EH (cell line): Measurements from ENCODE around the gene LPA.
"Not testable (repeated sequence)": the region's sequence is repeated elsewhere in the genome, so short reads cannot be mapped to it uniquely, and the experiment has no call there.

Source experiments
- DNase-seq: peaks from one replicate; pipeline ENCODE4 v3.0.0-alpha.2; 2015; ENCODE audit warnings: low read depth

LPA gene

DNA sequence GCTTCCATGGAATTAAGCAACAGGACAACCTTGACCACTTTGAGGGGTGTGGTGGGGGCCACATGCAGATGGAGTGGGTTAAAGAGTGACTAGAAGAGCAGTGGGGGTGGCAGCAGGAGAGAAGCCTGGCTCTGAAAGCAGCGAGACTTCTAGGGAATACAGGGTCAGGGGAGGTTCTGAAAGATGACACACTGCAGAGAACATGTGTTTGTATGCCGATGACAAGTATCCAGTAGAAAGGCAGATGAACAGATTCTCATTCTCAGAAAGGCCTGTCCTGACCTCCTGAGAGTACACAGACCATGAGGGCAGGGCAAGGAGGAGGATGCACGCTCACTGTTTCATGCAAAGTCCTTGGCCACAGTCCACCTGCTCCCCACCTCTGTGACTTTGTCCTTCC lies 2.9 kb downstream of the LPA start:
- no peak for DNase-seq

DNA sequence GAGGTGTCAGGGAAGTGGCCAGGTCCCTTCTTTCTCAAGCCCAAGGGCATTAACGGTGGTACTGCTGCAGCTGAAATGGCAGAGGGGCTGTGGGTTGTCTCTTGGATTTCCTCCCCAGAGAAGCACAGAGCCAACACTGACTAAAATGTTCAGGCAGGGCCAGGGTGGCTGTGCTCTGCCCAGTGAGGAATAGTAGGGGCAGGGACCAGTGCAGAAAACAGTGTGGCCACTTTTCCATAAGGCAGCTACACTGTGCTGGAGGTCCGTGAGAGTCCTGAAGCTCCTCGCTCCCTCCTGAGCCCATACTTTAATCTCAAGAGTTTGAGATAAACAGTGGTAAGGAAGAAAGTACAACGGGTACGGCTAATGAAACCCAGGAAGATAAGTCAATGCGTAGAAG lies 4.5 kb downstream of the LPA start:
- no peak for DNase-seq

DNA sequence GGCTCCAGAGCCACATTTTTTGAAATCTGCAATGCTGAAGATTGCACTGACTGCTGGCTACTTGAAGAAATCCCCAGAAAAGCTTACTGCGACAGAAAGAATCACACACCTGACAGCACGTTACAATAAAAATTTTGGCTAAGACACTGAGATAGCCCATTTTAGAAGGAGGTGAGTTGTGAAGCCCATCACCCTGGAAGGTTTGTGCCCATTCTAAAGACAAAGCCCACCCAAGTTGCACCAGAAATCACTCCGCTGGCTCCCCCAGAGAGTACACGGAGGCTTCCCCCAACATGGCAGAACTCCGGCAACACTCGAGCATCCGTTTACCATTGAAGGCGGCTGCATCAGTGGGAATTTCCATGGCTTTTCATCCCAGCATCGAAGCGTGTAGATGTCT lies 29.4 kb downstream of the LPA start:
- DNase-seq: no peak

DNA sequence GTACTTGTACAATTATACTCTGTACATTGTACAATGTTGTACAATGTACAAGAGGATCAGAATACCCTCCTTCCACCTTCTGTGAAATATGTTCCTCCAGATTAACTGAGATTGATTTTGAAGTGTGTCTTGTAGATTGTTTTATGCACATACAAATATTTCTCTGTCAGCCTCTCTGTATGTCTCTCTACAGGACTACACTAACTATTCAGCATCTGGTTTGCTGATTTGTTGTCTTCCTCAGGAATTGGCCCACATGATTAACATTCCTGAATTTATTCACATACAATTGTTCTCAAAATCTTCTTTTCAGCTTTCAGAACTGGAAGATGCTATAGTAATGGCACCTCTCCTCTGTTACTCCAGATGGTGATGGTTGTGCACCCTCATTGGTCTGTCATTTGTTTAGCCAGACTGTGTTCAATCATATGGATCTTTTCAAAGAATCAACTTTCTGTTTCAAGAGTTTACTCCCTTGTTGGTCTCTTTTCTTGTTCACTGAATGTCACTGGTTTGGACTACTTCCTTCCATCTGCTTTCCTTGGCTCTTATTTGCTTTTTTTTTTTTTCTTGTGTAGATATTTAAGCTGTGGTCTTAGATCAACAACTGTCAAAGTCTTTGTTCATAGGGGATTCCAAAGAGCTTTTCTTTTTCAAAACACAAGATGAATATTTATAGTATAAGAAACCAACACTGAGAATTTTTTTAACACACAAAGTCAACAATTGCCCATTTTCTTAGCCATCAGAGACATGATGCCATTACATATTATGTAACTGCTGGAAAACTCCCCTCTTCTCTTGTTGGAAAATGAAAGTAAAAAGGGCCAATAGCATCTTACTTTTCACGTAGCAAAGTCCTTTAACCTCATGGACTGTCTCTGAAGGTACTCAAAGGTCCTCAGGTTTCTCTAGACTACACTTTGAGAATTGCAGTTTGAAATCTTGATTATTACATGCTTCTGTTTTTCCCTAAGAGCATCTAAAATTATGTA lies 67.9 kb downstream of the LPA start:
- no peak for DNase-seq

DNA sequence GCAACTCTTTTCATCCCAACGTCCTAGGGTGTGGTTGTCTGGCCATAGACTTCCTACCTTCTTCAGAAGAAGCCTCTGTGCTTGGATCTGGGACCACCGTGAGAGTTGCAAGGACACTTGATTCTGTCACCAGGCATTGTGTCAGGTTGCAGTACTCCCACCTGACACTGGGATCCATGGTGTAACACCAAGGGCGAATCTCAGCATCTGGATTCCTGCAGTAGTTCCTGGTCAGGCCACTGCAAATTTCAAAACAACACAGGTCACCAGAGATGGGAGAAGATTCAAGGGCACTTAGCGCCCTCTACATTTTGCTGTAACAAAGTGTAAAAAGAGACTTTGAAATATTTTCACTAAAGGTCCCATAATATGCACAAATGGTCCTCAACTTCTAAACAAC lies 68.8 kb downstream of the LPA start:
- not testable (repeated sequence) for DNase-seq

DNA sequence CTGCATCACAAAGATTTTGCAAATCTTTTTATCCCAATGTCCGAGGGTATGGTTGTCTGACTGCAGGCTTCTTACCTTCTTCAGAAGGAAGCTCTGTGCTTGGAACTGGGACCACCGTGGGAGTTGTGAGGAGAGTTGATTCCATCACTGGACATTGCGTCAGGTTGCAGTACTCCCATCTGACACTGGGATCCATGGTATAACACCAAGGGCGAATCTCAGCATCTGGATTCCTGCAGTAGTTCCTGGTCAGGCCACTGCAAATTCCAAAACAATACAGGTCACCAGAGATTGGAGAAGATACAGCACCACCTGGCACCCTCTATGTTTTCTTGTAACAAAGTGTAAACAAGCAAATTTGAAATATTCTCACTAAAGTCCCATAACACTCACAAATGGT lies 77.7 kb downstream of the LPA start:
- DNase-seq: no peak

DNA sequence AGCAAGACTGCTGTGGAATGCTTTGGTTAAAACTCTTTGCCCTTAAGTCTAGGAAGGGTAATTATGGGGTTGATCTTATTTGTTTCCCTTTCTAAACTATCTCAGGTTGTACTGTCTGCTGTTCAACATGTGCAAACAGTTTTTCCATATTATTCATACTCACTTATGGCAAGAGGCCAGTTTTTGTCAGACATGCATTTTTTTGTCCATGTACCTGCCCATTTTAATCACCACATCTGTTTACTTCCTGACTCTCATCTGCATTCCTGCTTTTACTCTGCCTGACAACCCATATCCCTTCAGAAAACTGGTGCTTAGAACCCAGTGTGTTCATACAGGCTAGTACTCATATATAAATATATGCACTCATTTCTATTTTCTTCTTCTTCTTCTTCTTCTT lies 80.3 kb downstream of the LPA start:
- no peak for DNase-seq

DNA sequence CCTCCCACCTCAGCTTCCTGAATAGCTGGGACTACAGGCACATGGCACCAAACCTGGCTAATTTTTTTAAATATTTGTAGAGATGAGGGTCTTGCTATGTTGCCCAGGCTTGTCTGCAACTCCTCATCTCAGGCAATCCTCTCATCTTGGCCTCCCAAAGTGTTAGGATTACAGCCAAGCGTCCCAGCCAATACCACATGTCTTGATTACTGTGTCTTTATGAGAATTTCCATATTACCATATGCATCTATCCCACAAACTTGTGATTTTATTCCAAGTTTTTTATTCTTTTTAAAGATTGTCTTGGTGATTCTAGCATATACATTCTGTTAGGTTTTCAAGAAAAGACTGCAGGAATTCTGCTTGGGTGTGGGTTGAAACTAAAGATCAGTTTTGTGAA lies 82.7 kb downstream of the LPA start:
- no peak for DNase-seq

DNA sequence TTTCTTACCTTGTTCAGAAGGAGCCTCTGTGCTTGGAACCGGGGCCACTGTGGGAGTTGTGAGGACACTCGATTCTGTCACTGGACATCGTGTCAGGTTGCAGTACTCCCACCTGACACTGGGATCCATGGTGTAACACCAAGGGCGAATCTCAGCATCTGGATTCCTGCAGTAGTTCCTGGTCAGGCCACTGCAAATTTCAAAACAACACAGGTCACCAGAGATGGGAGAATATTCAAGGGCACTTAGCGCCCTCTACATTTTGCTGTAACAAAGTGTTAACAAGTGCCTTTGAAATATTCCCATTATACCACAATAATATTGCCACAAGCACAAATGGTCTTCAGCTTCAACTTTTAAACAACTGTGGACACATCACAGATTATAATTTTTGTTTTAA lies 85.6 kb downstream of the LPA start:
- not testable (repeated sequence) for DNase-seq

DNA sequence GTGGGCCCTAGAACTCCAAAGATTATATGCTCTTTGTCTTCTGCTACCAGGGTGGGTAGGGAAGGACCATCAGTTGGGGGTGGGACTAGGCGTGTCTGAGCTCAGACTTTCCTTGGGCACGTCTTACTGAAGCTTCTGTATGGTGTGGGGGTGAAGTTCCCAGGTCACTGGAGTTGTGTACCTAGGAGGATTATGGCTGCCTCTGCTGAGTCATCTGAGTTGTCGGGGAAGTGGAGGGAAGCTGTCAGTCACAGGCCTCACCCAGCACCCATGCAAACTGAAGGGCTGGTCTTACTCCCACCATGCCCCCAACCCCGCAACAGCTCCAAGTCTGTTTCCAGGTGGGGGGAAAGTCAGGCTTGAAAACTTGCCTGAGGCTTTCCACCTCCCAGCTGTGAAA lies 90.1 kb downstream of the LPA start:
- DNase-seq: no peak

DNA sequence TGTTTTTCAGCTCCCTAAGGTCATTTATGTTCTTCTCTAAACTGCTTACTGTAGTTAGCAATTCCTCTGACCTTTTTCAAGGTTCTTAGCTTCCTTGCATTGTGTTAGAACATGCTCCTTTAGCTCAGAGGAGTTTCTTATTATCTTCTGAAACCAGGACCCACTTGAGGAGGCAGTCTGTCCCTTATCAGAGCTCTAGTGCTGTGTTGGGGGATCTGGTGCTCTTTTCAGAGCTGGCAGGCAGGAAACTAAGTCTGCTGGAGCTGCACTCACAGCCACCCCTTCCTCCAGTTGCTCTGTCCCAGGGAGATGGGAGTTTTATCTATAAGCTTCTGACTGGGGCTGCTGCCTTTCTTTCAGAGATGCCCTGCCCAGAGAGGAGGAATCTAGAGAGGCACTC lies 92.9 kb downstream of the LPA start:
- DNase-seq: not testable (repeated sequence)

DNA sequence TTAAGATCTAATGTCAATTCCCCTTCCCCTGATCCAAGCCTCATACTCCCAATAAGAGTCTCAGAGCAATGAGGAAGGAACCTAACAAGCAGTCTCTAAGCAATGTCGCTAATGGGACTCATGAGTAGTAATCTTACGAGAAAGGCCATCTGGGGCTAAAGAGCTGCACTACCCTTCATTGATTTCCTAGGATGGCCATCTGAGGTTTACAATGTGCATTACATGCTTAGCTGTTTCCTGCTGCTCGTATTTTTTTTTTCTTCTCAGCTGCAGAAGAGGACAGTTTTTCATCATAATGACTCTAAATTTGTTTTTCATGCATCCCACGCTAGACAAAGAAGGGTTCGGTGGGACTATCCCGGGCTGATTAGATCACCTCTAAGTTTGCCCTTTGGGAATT lies 119.3 kb downstream of the LPA start:
- no peak for DNase-seq

DNA sequence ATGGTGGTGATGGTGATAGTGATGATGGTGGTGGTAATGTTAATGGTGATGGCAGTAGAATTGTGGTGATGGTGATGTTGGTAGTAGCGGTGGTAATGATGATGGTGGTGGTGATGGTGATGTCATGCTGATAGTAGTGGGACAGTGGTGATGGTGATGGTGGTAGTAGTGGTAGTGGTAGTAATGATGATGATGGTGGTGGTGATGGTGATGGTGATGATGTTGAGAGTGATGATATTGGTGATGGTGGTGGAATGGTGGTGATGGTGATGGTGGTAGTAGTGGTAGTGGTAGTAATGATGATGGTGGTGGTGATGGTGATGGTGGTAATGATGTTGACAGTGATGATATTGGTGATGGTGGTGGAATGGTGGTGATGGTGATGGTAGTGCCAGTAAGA lies 128.8 kb downstream of the LPA start:
- no peak for DNase-seq

DNA sequence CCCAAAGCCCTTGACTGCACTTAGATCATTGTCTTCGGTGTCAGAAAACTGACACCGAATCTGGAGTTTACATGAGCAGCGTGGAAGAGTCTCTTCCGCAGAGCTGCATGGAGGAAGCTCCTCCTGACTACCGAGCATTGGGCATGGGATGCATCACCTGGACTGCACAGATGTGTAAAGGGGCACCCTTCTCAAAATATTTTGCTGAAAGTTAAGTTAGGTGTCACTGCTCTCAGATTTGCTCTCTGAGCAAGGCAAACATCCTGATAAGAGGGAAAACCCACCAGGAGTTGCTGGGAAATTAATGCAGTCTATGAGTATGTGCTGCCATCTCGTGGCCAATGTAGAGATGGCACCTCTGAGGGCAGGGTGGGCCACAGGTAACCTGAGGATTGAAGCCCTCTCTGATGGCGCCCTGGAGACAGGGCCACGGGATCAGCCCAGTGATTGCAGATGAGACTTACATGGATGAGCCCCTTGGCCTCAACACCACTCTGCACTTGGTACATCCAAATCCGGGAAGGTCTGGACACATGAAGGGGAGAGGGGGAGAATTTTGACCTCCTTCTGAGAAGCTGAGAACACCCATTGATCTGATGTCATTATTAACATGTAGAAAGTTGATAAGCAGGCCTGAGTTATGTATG lies 129.9 kb downstream of the LPA start:
- peak; percentile 51 for DNase-seq

DNA sequence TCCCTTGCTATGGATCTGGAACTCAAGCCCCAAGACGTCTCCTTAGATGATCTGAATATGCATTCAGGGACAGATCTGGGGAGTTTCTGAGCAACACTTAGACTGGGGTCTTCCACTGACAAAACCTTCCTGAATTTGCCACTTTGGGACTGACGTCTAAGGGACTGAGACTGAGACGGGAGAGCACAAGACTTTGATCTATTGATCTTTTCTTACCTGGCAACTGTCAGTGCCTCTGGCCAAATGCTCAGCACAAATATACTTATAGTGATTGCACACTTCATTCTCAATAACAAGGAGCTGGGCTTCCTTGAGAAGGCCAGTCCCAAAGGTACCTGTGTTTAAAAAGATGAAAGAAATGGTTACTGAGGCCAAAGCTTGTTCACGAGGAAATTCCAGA lies 131.8 kb downstream of the LPA start:
- DNase-seq: no peak

DNA sequence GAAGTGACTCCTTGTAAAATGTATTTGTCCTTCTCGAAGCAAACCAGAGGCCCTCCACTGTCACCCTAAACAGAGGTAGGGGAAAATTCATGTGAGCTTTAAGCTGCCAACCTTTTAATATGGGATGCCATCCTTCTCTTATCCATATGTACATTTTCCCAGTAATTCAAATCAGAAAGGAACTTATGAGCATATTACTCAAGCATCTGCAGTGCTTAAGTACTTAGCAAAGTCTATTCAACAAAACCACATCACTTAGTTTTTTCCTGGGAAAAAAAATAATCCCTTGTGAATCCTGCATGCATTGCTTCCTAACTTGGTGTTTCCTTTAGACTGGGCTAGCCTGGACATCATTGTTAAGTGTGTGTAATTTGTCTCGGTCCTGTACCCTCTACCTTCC lies 132.2 kb downstream of the LPA start:
- no peak for DNase-seq

DNA sequence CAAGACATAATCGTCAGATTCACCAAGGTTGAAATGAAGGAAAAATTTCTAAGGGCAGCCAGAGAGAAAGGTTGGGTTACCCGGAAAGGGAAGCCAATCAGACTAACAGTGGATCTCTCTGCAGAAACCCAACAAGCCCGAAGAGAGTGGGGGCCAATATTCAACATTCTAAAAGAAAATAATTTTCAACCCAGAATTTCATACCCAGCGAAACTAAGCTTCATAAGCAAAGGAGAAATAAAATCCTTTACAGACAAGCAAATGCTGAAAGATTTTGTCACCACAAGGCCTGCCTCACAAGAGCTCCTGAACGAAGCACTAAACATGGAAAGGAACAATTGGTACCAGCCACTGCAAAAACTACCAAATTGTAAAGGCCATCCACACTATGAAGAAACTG lies 134.6 kb downstream of the LPA start:
- not testable (repeated sequence) for DNase-seq

DNA sequence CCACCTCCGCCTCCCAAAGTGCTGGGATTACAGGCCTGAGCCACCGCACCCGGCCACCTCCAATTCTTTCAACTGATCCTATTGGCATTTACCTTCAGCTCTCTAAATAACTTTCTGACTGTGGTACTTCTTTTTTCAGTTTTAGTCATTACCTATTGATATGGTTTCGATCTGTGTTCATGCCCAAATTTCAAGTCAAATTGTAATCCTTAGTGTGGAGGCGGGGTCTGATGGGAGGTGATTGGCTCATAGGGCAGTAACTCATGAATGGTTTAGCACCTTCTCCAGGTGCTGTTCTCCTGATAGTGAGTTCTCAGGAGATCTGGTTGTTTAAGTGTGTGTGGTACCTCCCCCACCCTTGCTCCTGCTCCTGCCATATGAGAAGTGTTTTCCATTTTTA lies 140.9 kb downstream of the LPA start:
- no peak for DNase-seq

DNA sequence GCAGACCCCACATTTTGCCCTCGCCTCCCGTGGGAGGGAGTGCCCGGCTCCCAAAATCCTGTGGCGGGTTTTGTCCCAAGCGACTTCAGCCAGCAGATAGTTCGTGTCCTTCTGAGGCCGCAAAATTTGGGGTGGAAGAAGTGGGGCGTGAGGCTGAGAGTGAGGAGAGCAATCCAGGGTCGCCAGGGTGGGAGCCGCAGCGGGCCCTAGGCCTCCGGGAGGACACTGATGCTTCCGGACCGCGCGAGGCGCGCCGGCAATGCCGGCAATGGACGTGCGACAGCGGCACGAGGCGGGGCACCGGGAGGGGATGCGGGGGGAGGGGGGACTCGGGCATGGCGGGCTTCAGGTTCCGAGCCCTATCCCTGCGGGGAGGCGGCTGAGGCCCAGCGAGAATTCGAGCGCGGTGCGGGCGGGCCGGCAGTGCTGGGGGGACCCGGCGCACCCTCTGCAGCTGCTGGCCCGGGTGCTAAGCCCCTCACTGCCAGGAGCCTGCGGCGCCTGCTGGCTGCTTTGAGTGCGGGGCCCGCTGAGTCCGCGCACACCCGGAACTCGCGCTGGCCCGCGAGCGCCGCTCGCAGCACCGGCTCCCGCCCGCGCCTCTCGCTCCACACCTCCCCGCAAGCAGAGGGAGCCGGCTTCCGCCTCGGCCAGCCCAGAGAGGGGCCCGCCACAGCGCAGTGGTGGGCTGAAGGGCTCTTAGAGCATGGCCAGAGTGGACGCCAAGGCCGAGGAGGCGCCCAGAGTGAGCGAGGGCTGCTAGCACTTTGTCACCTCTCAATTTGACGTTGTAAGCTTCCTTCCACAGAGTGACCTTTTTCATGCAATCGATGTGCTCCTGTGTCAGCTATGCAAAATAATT lies 143.8 kb downstream of the LPA start:
- peak; percentile 68 for DNase-seq

DNA sequence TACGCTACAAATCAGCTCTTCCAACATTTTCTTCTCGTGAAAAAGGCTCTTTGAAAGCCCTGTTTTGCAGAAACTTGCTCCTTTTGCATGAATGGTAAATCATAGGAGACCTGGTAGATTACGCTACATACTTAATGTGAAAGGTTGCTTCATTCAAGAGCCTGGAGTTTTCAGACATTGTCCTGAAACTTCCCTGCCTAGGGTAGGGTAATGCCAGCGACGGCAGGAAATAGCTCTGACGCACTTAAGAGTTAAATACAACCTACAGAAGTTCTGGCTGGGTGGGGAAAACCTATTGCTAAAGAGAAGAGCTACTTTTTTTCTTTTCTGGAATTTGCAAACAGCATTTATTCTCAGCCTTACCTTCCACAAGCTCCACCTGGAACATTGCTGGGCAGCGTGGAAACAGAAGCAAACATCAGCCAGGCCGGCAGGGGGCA lies 144.5 kb downstream of the LPA start:
- no peak for DNase-seq

DNA sequence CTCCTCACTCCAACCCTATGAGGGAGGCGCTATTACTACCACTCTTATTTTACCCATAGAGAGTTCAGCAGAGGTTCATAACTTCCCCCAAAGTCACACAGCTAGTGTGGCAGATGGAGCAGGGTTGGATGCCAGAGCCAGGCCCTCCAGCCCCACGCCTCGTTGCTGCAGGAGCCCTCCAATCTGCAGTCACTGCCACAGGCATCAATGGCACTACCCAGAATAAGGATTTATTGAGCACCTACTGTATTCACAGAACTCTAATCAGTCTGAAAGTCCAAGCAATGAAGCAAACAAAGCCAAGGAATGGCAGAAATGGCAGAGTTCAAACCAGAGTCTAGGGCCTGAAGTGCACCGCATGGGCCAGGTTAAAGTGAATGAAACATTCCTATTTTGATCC lies 144.9 kb downstream of the LPA start:
- no peak for DNase-seq

DNA sequence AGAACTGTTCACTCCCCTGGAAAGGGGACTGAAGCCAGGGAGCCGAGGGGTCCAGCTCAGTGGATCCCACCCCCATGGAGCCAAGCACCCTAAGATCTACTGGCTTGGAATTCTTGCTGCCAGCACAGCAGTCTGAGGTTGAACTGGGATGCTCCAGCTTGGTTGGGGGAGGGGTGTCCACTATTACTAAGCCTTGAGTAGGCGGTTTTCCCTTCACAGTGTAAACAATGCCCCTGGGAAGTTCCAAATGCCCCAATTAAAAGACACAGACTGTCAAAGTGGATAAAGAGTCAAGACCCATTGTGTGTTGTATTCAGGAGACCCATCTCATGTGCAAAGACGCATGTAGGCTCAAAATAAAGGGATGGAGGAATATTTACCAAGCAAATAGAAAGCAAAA lies 150.2 kb downstream of the LPA start:
- peak; percentile 2 for DNase-seq
